Vagina (tissue), 2 donors: ENCODE results near the gene SFPQ.

Experiments used
- POLR2A ChIP-seq, 2 donors: fragments of 450-650 bp; IDR thresholded peaks; one replicate each; pipeline ENCODE4 v1.6.1; 2017; ENCODE audit warnings: antibody characterized with exemption in 2 of 2, mild to moderate bottlenecking in 2 of 2, moderate library complexity in 2 of 2
- TF ChIP-seq, protein P1 (sequence below), 3 experiments: fragments of 450-650 bp in 2 of 3; fragments of 200-600 bp in 1 of 3; sonication (generic) in 1 of 3; IDR thresholded peaks; one replicate each; pipeline ENCODE4 v1.5.1; 2017 to 2019; ENCODE audit warnings: antibody characterized with exemption in 3 of 3, mild to moderate bottlenecking in 2 of 3, moderate library complexity in 2 of 3

DNA sequence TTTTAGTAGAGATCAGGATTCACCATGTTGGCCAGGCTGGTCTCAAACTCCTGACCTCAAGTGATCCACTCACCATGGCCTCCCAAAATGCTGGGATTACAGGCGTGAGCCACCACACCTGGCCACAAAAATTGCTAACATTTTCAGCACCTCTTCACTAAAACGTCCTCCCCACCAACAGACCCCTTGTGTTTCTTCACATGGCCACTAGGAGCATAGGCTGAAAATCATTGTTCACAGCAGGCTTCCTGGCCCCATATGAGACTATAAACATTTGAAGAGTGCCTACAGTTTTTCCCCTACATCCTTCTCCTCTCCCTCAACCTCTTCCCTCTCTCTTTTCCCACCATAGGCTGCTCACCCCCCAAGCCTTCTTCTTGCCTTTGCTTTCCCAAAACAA lies 28.0 kb upstream of the SFPQ start:
- TF ChIP-seq, protein P1, sequence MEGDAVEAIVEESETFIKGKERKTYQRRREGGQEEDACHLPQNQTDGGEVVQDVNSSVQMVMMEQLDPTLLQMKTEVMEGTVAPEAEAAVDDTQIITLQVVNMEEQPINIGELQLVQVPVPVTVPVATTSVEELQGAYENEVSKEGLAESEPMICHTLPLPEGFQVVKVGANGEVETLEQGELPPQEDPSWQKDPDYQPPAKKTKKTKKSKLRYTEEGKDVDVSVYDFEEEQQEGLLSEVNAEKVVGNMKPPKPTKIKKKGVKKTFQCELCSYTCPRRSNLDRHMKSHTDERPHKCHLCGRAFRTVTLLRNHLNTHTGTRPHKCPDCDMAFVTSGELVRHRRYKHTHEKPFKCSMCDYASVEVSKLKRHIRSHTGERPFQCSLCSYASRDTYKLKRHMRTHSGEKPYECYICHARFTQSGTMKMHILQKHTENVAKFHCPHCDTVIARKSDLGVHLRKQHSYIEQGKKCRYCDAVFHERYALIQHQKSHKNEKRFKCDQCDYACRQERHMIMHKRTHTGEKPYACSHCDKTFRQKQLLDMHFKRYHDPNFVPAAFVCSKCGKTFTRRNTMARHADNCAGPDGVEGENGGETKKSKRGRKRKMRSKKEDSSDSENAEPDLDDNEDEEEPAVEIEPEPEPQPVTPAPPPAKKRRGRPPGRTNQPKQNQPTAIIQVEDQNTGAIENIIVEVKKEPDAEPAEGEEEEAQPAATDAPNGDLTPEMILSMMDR (IDR thresholded peaks at IDR 0.05): no peak
- TF ChIP-seq POLR2A (IDR thresholded peaks at IDR 0.05): no peak
